Neuronal stem cell (in vitro differentiated cells): ENCODE measurements around the gene IRF2BPL.

ENCODE experiments used
- DNase-seq: peaks from one replicate; pipeline ENCODE4 v3.0.0-alpha.2; 2013; ENCODE audit warnings: low spot score
- H2AFZ ChIP-seq: one replicate; pipeline ENCODE4 v1.6.1; 2013; ENCODE audit warnings: mild to moderate bottlenecking, low read length, inconsistent platforms
- H2AK5ac ChIP-seq: 2 replicates; pipeline ENCODE4 v1.6.1; 2013; ENCODE audit warnings: low read depth, mild to moderate bottlenecking, inconsistent platforms, low read length, moderate library complexity, mixed read lengths
- H2BK120ac ChIP-seq: 2 replicates; pipeline ENCODE4 v1.6.1; 2013; ENCODE audit warnings: low read depth, mild to moderate bottlenecking, inconsistent platforms, low read length, moderate library complexity, mixed read lengths
- H2BK12ac ChIP-seq: one replicate; pipeline ENCODE4 v1.6.1; 2013; ENCODE audit warnings: low read length, inconsistent platforms
- H2BK15ac ChIP-seq: 2 replicates; pipeline ENCODE4 v1.6.1; 2013; ENCODE audit warnings: mild to moderate bottlenecking, low read length, inconsistent platforms, mixed read lengths
- H2BK5ac ChIP-seq: one replicate; pipeline ENCODE4 v1.6.1; 2013; ENCODE audit warnings: inconsistent platforms, mild to moderate bottlenecking, low read length, moderate library complexity
- H3K14ac ChIP-seq: one replicate; pipeline ENCODE4 v1.6.1; 2013; ENCODE audit warnings: low read length, inconsistent platforms
- H3K18ac ChIP-seq: 2 replicates; pipeline ENCODE4 v1.6.1; 2013; ENCODE audit warnings: low read length, inconsistent platforms
- H3K23ac ChIP-seq: 2 replicates; pipeline ENCODE4 v1.6.1; 2013; ENCODE audit warnings: low read depth, mild to moderate bottlenecking, mixed read lengths, low read length, inconsistent platforms; ENCODE audit not compliant: poor library complexity
- H3K27ac ChIP-seq: replicated peaks from 3 replicates; pipeline ENCODE4 v1.5.1; 2013; ENCODE audit warnings: low read length, inconsistent platforms
- H3K27me3 ChIP-seq, 3 experiments: 2 replicates each; pipeline ENCODE4 v1.6.1; 2013; ENCODE audit warnings: low read length in 3 of 3, mild to moderate bottlenecking in 2 of 3, inconsistent platforms in 1 of 3, low read depth in 1 of 3, mixed read lengths in 1 of 3, moderate library complexity in 1 of 3; ENCODE audit not compliant: control insufficient read depth in 3 of 3, insufficient read depth in 3 of 3
- H3K36me3 ChIP-seq, 2 donors: replicated peaks in 1 of 2; 2 replicates each; pipeline ENCODE4 v1.6.1; 2013; ENCODE audit warnings: low read length in 2 of 2; ENCODE audit not compliant: control insufficient read depth in 2 of 2, insufficient read depth in 2 of 2
- H3K4ac ChIP-seq: 2 replicates; pipeline ENCODE4 v1.6.1; 2013; ENCODE audit warnings: inconsistent platforms, mild to moderate bottlenecking, low read length, moderate library complexity
- H3K4me1 ChIP-seq, 2 donors: 1 replicate in 1 of 2; 2 replicates in 1 of 2; pipeline ENCODE4 v1.6.1; 2013; ENCODE audit warnings: low read length in 2 of 2, low read depth in 1 of 2; ENCODE audit not compliant: control insufficient read depth in 2 of 2, insufficient read depth in 1 of 2
- H3K4me2 ChIP-seq: one replicate; pipeline ENCODE4 v1.6.1; 2013; ENCODE audit warnings: mild to moderate bottlenecking, low read length, inconsistent platforms; ENCODE audit not compliant: insufficient read depth, poor library complexity, severe bottlenecking
- H3K4me3 ChIP-seq, 2 donors: 2 replicates each; pipeline ENCODE4 v1.5.1; 2013; ENCODE audit warnings: low read length in 2 of 2, mild to moderate bottlenecking in 2 of 2, inconsistent platforms in 1 of 2, moderate library complexity in 1 of 2
- H3K79me1 ChIP-seq: one replicate; pipeline ENCODE4 v1.6.1; 2013; ENCODE audit warnings: low read depth, mild to moderate bottlenecking, inconsistent platforms, low read length, moderate library complexity
- H3K9ac ChIP-seq: one replicate; pipeline ENCODE4 v1.6.1; 2013; ENCODE audit warnings: mild to moderate bottlenecking, low read depth, low read length, inconsistent platforms; ENCODE audit not compliant: poor library complexity
- H3K9me3 ChIP-seq, 2 donors: replicated peaks in 1 of 2; 2 replicates each; pipeline versions ENCODE3 to v1.6.1; 2013; ENCODE audit warnings: low read length in 2 of 2, mild to moderate bottlenecking in 2 of 2, inconsistent platforms in 1 of 2, low read depth in 1 of 2, mixed read lengths in 1 of 2, moderate library complexity in 1 of 2; ENCODE audit not compliant: control insufficient read depth in 2 of 2, insufficient read depth in 1 of 2
- H4K8ac ChIP-seq: one replicate; pipeline ENCODE4 v1.6.1; 2013; ENCODE audit warnings: low read depth, mild to moderate bottlenecking, inconsistent platforms, low read length, moderate library complexity
- H4K91ac ChIP-seq: one replicate; pipeline ENCODE4 v1.6.1; 2013; ENCODE audit warnings: low read length, low read depth, mild to moderate bottlenecking, inconsistent platforms; ENCODE audit not compliant: poor library complexity
- WGBS, 2 donors: extraction: QIAGEN DNeasy Blood & Tissue Kit; methylation state at CpG; one replicate each; pipeline ENCODE4 v1.1.7; 2013; ENCODE audit warnings: missing lambda C conversion rate in 2 of 2, mixed read lengths in 1 of 2; ENCODE audit not compliant: insufficient read length in 2 of 2, insufficient replicate concordance in 1 of 2; ENCODE audit errors: extremely low coverage in 2 of 2; 5-methylcytosine and 5-hydroxymethylcytosine counted together

Gene IRF2BPL

DNA sequence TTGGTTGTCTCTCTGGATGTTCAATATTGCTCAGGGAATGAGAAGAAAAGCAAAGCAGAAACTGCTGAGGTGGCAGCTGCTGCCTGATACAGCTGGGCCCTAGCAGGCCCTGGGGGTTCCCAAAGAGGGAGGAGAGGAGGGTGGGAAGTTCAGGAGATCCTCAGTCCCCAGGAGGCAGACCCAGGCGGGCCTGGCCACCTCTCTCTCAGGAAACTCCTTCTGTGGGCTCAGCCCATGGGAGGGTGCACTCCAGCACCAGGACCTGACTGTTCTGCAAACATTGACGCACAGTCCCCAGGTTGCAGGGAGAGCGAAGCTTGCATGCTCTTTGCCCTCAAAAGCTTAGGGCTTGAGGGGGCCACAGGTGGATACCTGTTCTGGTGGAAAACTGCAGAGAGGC is 29.6 kb downstream of the IRF2BPL start:
- no CpG with 5 or more reads among the region's 3 CpGs for WGBS, 2 donors

DNA sequence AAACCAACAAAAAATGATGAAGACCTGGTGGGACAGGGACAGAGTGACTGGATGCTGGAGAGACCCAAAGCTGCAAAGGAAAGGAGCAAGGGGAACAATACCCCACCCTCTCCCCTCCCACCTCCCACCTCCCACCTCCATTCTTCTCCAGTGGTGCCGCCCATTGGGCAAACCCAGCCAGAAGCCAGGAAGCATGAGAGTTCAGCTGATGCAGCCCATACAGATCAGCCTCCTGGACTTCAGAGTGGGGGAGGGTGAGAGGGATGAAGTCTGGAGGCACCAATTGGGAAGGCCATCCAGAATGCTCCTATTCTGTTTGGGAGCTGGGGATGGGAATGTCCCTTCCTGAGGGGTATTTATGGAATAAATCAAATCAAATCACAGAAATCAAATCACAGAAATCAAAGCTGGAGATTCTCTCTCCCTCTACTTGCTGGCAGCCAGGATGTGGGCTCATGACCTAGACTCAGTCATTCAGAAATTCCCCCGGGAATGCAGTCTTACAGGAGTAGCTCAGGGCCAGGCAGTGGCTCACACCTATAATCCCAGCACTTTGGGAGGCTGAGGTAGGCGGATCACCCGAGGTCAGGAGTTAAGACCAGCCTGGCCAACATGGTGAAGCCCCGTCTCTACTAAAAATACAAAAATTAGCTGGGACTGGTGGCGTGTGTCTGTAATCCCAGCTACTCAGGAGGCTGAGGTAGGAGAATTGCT is 31.1 kb downstream of the IRF2BPL start:
- H2BK120ac ChIP-seq: no peak overlapping the region
- H3K79me1 ChIP-seq: no peaks in the 10 kb centered on the region
- no peak overlapping the region for H3K18ac ChIP-seq
- no peak overlapping the region for H3K27ac ChIP-seq
- H2BK15ac ChIP-seq: no peak overlapping the region
- H2BK12ac ChIP-seq: no peak overlapping the region
- H3K9me3 ChIP-seq: no peaks in the 10 kb centered on the region
- no peak overlapping the region for H4K8ac ChIP-seq
- WGBS, 2 donors: no CpG with 5 or more reads among the region's 6 CpGs
- H3K36me3 ChIP-seq: no peaks in the 10 kb centered on the region
- peaks cover 28 to 29% of the 10 kb centered on the region in 2 donors for H3K4me1 ChIP-seq
- H3K27me3 ChIP-seq: no peaks in the 10 kb centered on the region
- H3K23ac ChIP-seq: no peak overlapping the region
- H2BK5ac ChIP-seq: no peak overlapping the region
- H3K14ac ChIP-seq: no peak overlapping the region
- H3K9ac ChIP-seq: no peak overlapping the region
- H2AFZ ChIP-seq: no peak overlapping the region
- H4K91ac ChIP-seq: no peak overlapping the region
- H3K4me2 ChIP-seq: no peak overlapping the region
- no peak for DNase-seq
- H2AK5ac ChIP-seq: no peak overlapping the region
- H3K4me3 ChIP-seq: no peak overlapping the region
- no peak overlapping the region for H3K4ac ChIP-seq

More for the DNA sequence above, 29.6 kb downstream of the IRF2BPL start:
- DNase-seq: no peak
- Histone ChIP-seq H3K9me3 (no peaks in the 10 kb centered on the region), H3K14ac (no peak overlapping the region), H2BK5ac (no peak overlapping the region), H2BK120ac (peak overlapping the region; percentile 65), H3K18ac (peak overlapping the region; percentile 53), H3K27ac (no peak overlapping the region), H3K4me3 (no peak overlapping the region), H3K4me2 (no peak overlapping the region), H3K4me1 (peaks cover 30 to 32% of the 10 kb centered on the region in 2 donors), H3K27me3 (no peaks in the 10 kb centered on the region), H3K79me1 (no peaks in the 10 kb centered on the region), H4K91ac (no peak overlapping the region), H2AFZ (no peak overlapping the region), H4K8ac (no peak overlapping the region), H2BK12ac (no peak overlapping the region), H3K9ac (no peak overlapping the region), H2AK5ac (no peak overlapping the region), H3K4ac (no peak overlapping the region), H3K23ac (no peak overlapping the region), H2BK15ac (peak overlapping the region; percentile 53), H3K36me3 (no peaks in the 10 kb centered on the region)

DNA sequence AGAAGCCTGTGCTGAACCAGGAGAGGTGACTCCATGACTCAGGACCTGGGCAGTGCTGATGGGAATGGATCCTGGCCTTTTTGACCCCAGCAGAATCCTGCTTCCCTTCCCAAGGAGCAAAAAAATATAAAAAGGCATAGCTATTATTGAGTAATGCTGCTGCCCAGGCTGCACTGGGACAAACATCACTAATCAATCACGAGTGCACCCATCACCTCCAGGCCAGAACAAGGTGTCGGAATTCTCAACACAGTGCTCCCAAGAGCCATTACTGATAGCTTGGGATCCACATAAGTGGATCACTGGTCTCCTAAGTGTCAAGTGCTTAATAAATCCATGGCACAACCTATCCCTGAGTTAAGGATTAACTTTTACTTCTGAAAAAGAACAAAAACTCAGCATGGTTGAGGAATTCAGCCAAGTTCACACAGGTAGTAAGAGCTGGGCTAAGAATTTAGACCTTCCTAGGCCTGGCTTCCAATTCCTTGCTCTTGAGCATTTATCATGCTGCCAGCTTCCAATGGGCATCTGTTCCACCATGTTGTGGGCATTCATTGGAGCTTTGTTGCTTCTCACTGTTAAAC is 31.9 kb downstream of the IRF2BPL start:
- Histone ChIP-seq H3K9ac (no peak overlapping the region), H3K79me1 (no peaks in the 10 kb centered on the region), H3K27me3 (no peaks in the 10 kb centered on the region), H3K9me3 (no peaks in the 10 kb centered on the region), H3K4ac (no peak overlapping the region), H3K18ac (no peak overlapping the region), H3K4me2 (no peak overlapping the region), H3K23ac (no peak overlapping the region), H2AK5ac (no peak overlapping the region), H2AFZ (no peak overlapping the region), H3K27ac (no peak overlapping the region), H2BK5ac (no peak overlapping the region), H2BK15ac (no peak overlapping the region), H3K36me3 (no peaks in the 10 kb centered on the region), H4K91ac (no peak overlapping the region), H3K4me3 (no peak overlapping the region), H3K4me1 (peaks cover 28 to 29% of the 10 kb centered on the region in 2 donors), H2BK120ac (no peak overlapping the region), H3K14ac (no peak overlapping the region), H2BK12ac (no peak overlapping the region), H4K8ac (no peak overlapping the region)
- DNase-seq: no peak
- no CpG with 5 or more reads among the region's 2 CpGs for WGBS, 2 donors

DNA sequence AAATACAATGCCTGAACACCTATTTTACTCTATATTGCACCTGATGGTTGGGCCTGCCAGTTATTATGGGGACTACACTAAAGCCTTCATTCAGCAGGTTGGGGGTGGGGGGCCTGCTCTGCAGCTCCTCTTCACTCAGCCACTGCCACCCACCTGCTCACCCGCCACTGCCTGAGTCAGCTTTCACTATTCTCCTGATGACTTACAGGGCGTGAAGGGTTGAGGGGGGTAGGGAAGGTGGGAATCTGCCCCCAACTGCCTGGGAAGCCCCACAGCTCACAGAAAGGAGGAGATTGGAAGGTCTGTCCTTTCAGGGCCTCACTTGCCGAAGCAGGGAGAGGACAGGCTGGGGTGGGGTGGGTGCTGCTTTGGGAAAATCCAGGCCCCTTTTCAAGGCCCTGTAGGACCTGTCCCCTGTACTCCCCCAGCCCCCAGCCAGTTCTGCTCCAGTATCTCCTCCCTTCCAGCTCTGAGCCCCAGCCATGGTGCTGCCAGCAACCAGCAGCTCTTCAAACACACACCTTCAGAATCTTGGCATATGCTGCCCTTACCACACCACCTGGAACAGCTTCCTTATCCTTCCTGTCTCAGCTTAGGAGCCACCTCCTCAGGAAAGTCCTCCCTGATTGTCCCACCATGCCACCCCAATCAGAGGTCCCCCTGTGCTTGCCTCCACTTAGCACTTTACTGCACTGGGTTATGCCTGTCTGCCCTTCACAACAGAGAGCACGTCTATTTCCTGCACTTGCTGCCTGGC is 33.1 kb downstream of the IRF2BPL start:
- Histone ChIP-seq H2BK12ac (no peak overlapping the region), H3K79me1 (no peaks in the 10 kb centered on the region)

More for the DNA sequence above, 33.1 kb downstream of the IRF2BPL start:
- Histone ChIP-seq H4K91ac (peak overlapping the region; percentile 93), H2BK120ac (no peak overlapping the region), H3K9ac (peak overlapping the region; percentile 54), H3K27me3 (no peaks in the 10 kb centered on the region), H3K9me3 (peaks cover 2% of the 10 kb centered on the region in 2 donors), H3K4me2 (no peak overlapping the region), H3K18ac (peak overlapping the region; percentile 84), H3K23ac (no peak overlapping the region), H2BK5ac (no peak overlapping the region), H3K4ac (no peak overlapping the region), H4K8ac (peak overlapping the region; percentile 45), H3K14ac (peak overlapping the region; percentile 56), H3K27ac (no peak overlapping the region), H3K4me3 (no peak overlapping the region), H3K4me1 (peaks cover 19 to 21% of the 10 kb centered on the region in 2 donors), H3K36me3 (no peaks in the 10 kb centered on the region), H2AFZ (no peak overlapping the region), H2AK5ac (peak overlapping the region; percentile 88), H2BK15ac (no peak overlapping the region)
- no CpG with 5 or more reads among the region's 4 CpGs for WGBS, 2 donors
- DNase-seq: no peak
